HG02763 (cell line): Measurements from ENCODE around the gene P2RX2.

Source experiments
- ATAC-seq: cut with Tn5 transposase; IDR thresholded peaks from one replicate; pipeline ENCODE4 v1.9.1; 2021; ENCODE audit warnings: mild to moderate bottlenecking, moderate library complexity; ENCODE audit not compliant: unreplicated experiment

The P2RX2 gene

DNA sequence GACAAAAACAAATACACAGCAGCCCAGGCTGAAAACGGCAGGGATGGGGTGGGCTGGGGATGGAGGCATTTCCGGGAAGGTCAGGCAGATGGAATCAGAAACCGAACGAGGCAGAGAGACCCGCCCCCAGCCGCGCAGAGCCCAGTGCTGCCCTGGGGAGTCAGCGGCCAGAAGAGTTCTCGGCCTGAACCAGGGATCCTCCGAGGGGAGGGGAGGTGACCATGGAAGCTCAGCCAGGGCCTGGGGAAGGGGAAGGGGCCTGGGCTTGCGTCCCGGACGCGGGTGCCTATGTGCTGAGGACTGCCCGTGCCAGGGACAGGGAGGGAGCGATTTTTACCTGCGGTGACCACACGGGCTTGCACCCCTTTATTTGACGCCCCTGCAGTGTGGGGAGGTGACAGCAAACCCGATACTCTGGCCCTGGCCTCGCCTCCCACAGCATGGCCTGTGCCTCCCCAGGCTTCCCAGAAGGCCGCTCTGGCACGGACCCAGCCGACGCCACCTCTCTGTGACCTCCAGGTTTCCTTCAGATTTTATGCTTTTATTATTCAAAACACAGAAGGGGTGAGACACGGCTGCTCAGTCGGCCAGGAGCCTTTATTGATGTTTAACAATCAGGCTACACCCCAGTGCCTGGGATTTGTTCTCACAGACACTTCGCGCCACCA is 15.9 kb upstream of the P2RX2 start:
- ATAC-seq: no peak

DNA sequence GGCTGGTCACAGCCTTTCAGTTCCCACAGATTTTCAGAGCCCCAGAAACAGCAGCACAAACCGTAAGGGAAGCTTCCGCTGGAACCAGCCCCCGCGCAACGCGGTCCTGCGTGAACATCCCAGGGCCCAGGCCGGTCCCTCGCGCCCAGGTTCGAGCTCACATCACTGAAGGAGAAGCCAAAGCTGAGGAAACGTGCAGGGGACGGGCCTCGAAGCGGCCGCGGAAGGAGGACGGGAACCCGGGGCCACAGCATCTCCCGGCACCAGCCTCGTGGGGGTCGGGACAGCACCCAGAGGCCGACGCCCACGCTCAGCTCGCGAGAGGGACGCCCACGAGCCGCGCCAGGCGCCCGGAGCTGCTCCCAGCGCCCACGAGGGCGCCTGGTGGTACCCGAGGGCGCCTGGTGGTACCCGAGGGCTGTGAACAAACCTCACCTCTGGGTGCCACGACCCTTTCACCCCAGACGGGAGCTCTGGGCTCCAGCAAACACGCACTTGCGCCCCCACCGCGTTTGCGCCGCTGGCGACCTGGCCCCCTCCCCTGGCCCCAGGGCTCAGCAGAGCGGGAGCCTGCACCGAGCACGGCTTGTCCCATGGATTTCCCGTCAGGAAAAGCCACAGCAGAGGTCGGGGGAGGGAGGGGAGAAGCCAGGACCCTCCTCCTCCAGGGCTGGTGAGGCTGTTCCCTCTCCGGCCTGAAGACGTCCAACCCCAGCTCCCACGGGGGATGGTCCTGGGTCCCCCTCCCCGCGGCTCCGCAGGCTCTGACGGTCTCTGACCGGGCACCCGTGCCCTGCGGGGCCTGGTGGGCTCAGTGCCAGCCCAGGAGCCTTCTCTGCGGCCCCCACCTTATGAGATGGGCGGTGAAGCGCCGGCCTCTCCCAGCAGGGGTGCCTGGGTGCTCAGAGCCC is 15.1 kb upstream of the P2RX2 start:
- no peak for ATAC-seq

DNA sequence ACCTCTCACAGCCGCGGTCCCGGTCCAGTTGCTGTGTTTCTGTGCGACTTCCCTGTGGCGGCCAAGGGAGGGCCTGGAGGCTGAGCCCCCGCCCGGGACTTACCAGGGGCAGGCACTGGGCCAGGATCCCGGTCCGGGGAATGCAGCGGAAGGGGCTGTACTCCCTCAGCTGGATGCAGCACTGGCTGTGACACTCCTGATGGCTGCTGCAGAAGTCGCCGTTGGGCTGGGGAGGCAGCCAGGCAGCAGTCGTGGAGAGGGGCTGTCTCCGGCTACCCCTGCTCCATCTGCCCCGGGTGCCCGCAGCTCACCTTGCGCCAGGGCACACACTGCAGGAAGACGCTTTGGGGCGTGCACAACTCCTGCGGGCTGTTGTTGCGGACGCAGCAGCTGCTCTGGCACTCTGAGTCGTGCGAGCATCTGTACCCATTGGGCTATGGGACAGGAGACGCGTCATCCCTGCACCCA is 14.4 kb upstream of the P2RX2 start:
- no peak for ATAC-seq

DNA sequence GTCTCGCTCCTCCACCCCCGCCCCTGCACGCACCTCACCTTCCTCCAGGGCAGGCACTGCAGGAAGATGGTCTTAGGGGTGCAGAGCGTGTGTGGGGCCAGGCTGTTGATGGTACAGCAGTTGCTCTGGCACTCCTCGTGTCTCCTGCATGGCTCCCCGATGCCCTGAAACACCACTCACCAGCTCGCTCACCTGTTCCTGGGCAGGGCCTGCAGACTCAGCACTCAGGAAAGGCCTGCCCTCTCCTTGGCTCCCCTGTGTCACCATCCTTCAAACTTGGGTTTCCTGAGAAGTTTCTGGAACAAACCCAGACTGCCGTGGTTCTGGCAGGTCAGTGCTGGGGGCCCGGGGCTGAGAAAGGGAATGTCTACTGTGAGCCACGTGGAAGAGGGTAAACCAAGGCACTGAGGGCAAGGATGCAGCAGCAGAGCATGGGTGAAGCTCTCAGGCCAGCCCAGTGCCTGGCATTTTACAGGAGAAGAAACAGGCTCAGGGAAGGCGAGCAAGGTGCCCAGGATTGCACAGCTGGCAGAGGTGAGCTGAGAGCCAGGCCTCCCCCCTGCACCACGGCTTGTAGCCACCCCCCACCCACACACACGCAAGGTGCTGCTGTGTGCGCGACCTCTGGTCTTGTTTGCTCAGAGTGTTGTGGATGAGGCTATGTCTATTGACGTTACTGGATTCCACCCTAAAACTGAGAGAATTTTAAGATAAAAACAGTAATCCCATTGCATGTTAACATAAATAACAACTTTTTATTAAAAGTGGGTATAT is 13.7 kb upstream of the P2RX2 start:
- no peak for ATAC-seq

DNA sequence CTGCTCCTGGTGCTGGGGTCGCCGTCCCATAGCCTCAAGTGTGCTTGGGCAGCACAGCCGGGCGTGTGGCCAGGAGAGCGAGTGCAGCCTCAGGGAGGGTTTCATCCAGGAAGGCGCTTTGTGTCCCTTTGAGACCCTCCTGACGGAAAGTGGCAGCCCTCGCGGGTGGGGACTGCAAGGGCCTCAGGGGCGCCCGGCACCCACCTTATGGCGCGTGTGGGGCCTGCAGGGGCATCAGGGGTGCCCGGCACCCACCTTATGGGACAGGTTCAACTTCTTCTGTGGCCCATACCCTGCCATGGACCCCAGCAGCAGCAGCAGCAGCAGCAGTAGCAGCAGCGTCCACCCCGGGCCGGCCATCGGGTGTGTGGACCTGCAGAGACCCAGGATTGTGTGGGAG is 12.7 kb upstream of the P2RX2 start:
- ATAC-seq: no peak

DNA sequence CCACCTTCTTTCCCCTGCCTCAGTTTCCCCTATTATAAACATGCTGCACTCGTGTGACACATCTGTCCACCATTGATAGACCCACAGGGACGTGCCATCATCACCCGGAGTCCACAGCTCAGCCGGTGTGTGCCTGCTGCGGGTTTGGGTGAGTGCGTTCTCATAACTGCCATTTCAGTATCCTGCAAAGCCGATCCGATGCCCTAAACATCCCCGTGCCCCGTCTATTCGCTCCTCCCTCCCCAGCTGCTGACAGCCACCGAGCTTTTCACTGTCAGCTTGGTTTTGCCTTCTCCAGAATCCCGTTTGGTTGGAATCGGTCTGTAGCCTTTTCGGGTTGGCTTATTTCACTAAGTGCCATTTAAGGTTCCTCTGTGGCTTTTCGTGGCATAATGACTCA is 12.1 kb upstream of the P2RX2 start:
- ATAC-seq: no peak

DNA sequence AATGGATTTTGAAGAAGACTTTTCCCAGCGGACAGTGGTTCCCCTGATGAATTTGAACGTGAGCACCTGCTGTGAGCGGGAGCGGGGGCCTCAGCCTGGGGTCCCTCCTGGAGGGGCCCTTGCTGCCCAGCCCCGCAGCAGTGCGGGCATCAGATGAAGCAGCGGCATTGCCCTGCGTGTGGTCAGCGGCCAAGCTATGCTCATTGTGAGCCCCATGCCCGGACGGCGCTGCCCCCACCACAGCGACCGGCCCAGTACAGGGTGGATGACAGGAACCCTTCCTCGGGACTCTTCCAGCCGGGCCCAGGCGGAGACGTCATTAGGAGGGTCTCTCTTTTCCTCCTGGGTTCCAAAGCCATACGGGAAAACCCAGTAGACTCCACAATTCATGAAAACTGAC is 11.6 kb upstream of the P2RX2 start:
- no peak for ATAC-seq

DNA sequence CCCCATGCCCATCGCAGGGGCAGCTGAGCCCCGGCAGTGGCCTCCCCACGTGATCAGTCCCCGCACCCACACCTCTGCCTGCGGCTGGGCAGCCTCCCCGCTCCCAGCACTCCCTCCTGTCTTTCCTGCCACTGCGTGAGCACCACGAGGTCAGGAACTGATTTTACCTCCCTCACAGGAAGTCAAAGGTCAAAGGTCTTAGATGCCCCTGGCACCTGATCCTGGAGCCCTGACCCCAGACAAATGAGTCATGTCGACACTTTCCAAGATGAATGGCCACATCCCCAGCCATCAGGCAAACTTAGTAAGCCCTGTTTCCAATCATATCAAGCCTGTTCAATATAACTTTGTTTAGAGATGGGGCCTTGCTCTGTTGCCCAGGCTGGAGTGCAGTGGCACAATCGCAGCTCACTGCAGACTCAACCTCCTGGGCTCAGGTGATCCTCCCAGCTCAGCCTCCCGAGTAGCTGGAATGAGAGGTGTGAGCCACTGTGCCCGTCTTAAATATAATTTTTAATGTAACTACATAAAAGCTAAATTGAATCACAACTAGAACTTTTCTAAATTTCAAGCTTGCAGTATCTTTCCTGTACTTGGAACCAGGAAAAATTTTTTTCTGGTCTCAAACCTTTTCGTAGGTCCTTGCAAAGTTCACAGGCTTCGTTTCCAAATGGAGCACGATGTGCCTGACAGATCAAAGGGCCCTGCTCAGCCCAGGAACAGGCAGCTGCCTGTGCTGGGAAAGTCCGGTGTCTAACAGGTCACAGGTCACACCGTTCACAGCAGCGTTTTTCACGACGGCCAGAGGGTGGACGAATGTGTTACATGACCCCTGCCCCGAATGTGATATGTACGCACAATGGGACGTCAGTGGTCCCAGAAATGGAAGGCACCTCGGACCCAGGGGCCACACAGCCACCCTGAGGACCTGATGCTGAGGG is 10.1 kb upstream of the P2RX2 start:
- ATAC-seq: no peak

DNA sequence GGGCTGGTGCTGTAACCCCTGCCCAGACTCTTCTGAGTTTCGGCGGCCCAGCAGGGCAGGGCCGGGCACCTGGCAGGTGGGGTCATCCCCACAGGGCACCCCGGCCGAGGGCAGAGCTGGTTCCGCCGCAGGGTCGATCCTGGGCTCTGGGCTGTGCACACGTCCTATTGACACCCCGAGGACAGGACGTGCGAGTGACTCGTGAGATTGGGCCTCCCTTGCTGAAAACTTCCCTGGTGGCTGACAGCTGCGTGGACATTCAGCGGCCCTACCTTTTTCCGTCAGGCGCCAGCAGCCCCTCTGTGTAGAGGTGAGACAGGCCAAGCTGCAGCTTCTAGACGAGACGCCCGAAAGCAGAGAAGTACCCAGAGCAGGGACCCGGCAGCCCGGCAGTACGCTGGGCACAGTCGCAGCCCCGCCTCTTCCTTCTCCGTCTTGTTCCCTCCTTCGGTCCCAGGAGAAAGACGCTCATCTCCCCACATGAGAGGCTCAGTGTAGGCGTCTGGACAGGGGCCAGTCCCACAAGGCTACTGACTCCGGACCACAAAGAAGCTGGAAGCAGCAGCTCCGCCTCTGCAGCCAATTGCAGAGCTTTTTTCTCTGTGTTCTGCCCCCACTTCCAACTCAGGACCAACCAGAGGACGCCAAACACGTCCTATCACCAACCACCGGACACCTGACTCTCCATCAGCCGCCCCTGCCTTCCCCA is 8.4 kb upstream of the P2RX2 start, which contains the start of gene LRCOL1:
LRCOL1 (minus strand) TSS at position 532 of the 709 bp plus-strand sequence. CDS start 4,331 bp downstream, outside the sequence.
- no peak for ATAC-seq

DNA sequence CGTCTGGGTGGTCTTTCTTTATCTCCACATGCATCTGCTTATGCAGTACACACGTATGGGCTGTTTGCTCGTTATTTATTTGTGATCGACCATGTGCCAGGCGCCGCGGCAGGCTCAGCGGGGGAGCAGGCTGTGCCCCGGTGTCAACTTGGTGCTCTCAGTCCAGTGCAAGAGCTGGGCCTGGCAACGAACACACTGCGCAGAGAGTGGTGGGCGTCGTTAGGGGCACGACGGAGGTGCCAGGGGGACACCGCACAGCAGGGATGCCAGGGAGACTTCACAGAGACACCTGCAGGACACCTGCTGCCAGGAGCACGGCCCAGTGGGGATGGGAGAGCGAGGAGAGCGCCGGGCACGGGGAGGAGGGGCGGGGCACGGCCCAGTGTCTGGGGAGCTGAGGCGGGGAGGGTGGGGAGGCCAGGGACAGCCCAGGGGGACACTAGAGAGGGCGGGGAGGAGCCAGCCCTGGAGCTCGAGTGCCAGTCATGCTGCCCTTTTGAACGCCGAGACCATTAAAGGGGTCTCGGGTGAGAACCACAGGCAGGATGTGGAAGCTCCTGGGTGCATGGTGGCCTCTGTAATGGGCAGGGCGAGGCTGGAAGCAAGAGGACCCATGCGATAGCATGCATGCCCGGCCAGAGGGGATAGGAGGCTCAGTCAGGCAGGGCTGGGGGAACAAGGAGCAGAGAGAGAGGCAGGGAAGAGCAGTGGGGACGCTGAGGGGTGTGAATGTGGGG is 7.5 kb upstream of the P2RX2 start:
- ATAC-seq: no peak

DNA sequence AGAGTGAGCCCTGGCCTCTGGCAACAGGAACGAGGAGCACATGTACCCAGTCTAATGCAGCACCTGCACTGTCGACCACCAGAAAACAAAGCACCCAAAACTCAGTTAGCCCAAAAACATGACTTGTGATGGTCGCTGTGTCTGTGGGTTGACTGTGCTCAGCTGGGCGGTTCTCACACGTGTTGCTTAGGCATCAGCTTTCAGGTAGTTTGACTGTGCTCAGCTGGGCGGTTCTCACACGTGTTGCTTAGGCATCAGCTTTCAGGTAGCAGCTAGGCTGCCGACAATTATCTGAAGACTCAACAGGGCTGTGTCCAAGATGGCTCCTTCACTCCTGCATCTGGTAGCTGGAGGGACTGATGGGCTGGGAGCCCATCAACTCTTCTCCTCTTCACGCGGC is 7.0 kb upstream of the P2RX2 start:
- ATAC-seq: no peak

DNA sequence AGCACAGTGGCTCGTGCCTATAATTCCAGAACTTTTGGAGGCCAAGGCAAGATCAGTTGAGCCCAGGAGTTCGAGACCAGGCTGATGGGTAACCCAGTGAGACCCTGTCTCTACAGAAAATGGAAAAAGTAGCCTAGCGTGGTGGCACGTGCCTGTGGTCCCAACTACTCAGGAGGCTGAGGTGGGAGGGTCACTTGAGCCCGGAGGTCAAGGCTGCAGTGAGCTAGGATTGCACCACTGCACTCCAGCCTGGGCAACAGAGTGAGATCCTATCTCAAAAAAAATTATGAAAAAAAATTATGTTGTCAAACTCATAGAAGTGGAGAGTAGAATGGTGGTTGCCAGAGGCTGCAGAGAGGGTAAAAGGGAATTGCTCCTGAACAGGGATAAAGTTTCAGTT is 4.5 kb upstream of the P2RX2 start:
- ATAC-seq: no peak

DNA sequence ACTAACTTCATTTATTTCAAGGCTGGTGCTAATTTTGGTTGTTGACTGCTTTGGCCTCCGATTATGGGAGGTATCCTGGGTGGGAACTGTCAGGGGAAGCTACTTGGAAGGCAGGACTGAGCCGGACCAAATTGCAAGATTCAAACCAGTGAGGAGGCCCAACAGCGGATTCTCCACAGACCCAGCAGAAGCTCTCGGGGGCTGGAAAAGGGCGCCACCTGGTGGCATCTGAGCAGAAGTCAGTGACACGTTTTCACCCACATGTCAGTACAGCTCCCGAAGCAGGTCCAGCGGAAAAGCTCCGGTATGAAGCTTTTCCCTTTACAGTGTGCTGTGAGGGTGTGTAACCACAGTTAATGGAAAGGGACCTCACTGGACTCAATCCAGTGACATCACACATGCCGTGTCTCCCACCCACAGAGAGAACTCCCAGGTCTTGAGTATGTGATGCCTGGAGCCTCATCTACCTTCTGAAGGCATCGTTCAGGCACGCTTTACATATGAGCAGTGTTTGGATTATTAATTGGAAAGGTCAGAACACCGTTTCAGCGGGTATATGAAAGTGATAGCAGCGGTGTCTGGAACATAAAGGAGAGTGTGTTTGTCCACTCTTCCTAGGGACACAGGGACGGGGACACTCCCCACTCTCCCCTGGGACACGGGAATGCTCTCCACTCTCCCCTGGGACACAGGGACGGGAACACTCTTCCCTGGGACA is 3.6 kb upstream of the P2RX2 start:
- ATAC-seq: no peak

DNA sequence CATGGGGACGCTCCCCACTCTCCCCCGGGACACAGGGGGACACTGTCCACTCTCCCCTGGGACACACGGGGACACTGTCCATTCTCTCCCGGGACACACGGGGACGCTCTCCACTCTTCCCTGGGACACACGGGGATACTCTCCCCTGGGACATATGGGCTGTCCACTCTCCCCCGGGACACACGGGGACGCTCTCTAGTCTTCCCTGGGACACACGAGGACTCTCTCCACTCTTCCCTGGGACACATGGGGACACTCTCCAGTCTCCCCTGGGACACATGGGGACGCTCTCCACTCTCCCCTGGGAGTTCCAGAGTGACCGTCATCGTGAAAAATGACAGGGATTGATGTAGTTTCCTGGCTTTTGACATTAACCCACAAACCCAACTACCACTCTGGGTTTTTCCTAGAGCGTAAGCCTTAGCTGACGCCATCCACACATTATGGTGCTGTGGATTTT is 3.0 kb upstream of the P2RX2 start:
- ATAC-seq: no peak

DNA sequence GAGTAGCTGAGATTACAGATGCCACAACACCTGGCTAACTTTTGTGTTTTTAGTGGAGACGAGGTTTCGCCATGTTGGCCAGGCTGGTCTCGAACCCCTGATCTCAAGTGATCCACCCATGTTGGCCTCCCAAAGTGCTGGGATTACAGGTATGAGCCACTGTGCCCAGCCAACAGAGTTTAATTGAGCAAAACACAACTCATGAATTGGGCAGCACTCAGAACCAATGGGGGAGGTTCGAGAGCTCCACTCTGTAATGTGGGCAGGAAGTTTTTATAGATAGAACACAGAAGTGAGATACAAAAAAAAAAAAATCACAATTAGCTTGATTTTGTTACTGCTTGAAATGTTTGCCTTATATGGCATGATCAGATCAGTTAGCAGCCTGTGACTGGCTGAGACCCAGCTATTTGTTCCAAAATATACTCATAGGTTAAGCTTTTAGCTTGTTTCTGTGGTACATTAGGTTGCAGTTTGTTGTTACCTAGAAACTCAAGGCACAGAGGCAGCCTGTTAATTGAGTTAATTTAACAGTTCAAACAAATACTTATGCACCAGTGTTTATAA is 1.4 kb upstream of the P2RX2 start:
- no peak for ATAC-seq

DNA sequence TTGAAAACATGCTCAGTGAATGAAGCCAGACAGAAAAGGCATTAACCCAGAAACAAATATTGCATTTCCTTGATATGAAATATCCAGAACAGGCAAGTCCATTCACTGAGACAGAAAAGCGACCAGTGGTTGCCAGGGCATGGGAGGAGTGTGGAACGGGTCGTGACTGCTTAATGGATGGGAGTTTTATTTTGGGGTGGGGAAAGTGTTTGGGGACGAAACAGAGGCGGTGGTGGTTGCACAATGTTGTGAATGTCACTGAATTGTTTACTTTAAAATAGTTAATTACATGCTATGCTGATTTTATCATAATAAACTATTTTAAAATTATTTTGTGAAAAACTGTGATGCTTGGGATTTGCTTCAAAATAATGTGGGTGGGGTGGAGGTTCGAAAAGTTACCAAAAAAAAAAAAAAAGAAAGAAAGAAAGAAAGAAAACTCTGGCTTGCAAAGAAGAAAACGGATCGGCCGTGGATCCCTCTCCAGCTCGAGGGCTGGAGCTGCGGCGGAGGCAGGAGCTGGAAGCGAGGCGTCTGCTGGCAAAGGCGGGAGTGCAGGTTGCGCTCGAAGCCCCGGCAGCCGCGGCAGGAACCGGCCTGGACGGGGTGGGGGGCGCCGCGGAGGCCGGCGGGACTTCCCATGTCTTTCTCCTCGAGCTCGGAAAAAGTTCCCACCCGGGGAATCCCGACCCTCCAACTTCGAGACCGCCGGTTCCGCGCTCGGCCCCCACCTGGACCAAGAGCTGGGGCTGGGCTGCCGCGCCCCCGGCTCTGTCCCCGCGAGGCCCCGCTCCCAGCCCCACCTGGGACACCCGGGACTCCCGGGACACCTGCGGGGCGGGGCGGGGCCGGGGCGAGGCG is 524 bp upstream of the P2RX2 start:
- no peak for ATAC-seq

DNA sequence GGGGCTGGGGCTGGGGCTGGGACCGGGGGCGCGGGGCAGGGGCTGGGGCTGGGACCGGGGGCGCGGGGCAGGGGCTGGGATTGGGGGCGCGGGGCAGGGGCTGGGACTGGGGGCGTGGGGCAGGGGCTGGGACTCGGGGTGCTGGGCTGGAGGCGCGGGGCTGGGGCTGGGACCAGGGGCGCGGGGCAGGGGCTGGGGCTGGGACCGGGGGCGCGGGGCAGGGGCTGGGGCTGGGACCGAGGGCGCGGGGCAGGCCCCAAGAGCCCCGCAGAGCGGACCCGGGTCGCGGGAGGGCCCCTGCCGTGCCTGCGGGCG is 452 bp downstream of the P2RX2 start:
- ATAC-seq: no peak
